Hepatocyte (in vitro differentiated cells): ENCODE results near the gene REXO1. TPM values are rescaled to one million over a fixed set of nuclear protein-coding genes. Genes with fewer than 3 reads are reported as not detected.

Source experiments
- DNase-seq: peaks from one replicate; pipeline ENCODE4 v3.0.0-alpha.2; 2016; ENCODE audit warnings: low spot score
- H2AFZ ChIP-seq: fragments of 200-600 bp; sonication (generic); 2 replicates; pipeline ENCODE4 v1.6.0; 2016; ENCODE audit warnings: antibody characterized with exemption, mild to moderate bottlenecking
- H3K27ac ChIP-seq: fragments of 200-600 bp; sonication (generic); 2 replicates; pipeline ENCODE4 v1.5.1; 2016; ENCODE audit warnings: mild to moderate bottlenecking
- H3K27me3 ChIP-seq: fragments of 200-600 bp; sonication (generic); 2 replicates; pipeline ENCODE4 v1.6.1; 2016
- H3K36me3 ChIP-seq: fragments of 200-600 bp; sonication (generic); replicated peaks from 2 replicates; pipeline ENCODE4 v1.5.1; 2016; ENCODE audit warnings: low read depth; ENCODE audit not compliant: insufficient read depth
- H3K4me1 ChIP-seq: fragments of 200-600 bp; sonication (generic); 2 replicates; pipeline ENCODE4 v1.5.1; 2016; ENCODE audit warnings: mild to moderate bottlenecking, moderate library complexity; ENCODE audit not compliant: insufficient read depth
- H3K4me2 ChIP-seq: fragments of 200-600 bp; sonication (generic); 2 replicates; pipeline ENCODE4 v1.6.0; 2016
- H3K4me3 ChIP-seq: fragments of 200-600 bp; sonication (generic); 2 replicates; pipeline ENCODE4 v1.5.1; 2016; ENCODE audit warnings: mild to moderate bottlenecking
- H3K79me2 ChIP-seq: fragments of 200-600 bp; sonication (generic); 2 replicates; pipeline ENCODE4 v1.6.0; 2017; ENCODE audit warnings: mild to moderate bottlenecking
- H3K9me2 ChIP-seq: fragments of 200-600 bp; sonication (generic); replicated peaks from 2 replicates; pipeline ENCODE4 v1.6.0; 2017; ENCODE audit warnings: mild to moderate bottlenecking; ENCODE audit not compliant: insufficient read depth
- H3K9me3 ChIP-seq: fragments of 200-600 bp; sonication (generic); 2 replicates; pipeline ENCODE4 v1.5.1; 2016; ENCODE audit warnings: low read depth, mild to moderate bottlenecking
- H4K20me1 ChIP-seq: fragments of 200-600 bp; sonication (generic); 2 replicates; pipeline ENCODE4 v1.6.0; 2016; ENCODE audit warnings: mild to moderate bottlenecking; ENCODE audit not compliant: insufficient read depth, poor library complexity, severe bottlenecking
- CTCF ChIP-seq: fragments of 200-600 bp; sonication (generic); IDR thresholded peaks from 2 replicates; pipeline ENCODE4 v1.5.1; 2016; ENCODE audit warnings: antibody characterized with exemption, mild to moderate bottlenecking; ENCODE audit not compliant: poor library complexity
- EZH2 ChIP-seq: fragments of 200-600 bp; sonication (generic); IDR thresholded peaks from 2 replicates; pipeline ENCODE4 v1.6.1; 2016; ENCODE audit warnings: antibody characterized with exemption, mild to moderate bottlenecking, borderline replicate concordance
- EZH2phosphoT487 ChIP-seq: fragments of 200-600 bp; sonication (generic); IDR thresholded peaks from one replicate; pipeline ENCODE4 v1.6.1; 2018; ENCODE audit warnings: antibody characterized with exemption, mild to moderate bottlenecking, low read depth, moderate library complexity; ENCODE audit not compliant: unreplicated experiment, severe bottlenecking
- WGBS: methylation state at CpG from one replicate; pipeline ENCODE4 v1.1.6; 2016; ENCODE audit warnings: low lambda C conversion rate; ENCODE audit errors: missing lambda C conversion rate; 5-methylcytosine and 5-hydroxymethylcytosine counted together
- polyA plus RNA-seq: library from polyadenylated mRNA; unstranded; fragments of >200 nt; fragmentation: Nextera tagmentation; extraction: Ambion mirVana; gene quantifications from 2 replicates; pipeline ENCODE4 v1.2.1, GENCODE V29; 2016
- total RNA-seq: library from RNA; depleted of rRNA; stranded (reverse); fragments of >200 nt; gene quantifications from 2 replicates; pipeline ENCODE4 v1.2.3, GENCODE V29; 2014

Gene REXO1
- total and polyA plus RNA-seq, 2 experiments from 2014 or later: 13.4 to 22.8 TPM

GRCh38 chr19:1780272-1780958, 67.9 kb downstream of the REXO1 start:
- Histone ChIP-seq H3K27ac (no peak overlapping the region), H3K4me3 (no peak overlapping the region), H3K4me1 (no peaks in the 10 kb centered on the region), H3K27me3 (peaks cover 53% of the 10 kb centered on the region), H3K9me2 (no peaks in the 10 kb centered on the region), H4K20me1 (no peaks in the 10 kb centered on the region), H3K36me3 (no peaks in the 10 kb centered on the region), H2AFZ (no peak overlapping the region), H3K9me3 (no peaks in the 10 kb centered on the region), H3K79me2 (no peaks in the 10 kb centered on the region), H3K4me2 (no peak overlapping the region)
- WGBS: 59% methylated on average over 13 of the region's 14 CpGs
- no peak for TF ChIP-seq EZH2
- TF ChIP-seq EZH2phosphoT487: no peak
- no peak for DNase-seq

DNA sequence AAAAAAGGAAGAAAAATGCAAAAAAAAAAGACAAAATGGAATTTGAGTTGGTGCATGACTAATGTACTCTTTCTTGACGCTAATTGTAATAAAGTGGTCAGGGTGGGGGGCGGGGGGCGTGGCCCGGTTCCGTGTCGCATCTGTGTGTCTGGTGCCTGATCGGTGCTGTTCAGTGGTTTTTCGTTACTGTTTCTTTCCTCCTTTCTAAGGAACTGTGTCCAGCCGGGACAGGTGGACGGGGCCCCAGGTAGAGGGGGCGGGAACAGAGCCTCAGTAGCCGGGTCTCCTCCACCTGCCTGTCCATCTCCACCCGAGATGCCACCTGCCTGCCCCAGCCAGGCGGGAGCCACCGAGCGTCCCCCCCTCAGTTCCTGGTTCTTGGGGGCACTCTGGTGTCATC, 68.7 kb downstream of the REXO1 start:
- no peaks in the 10 kb centered on the region for H3K79me2 ChIP-seq
- DNase-seq: no peak
- H4K20me1 ChIP-seq: no peaks in the 10 kb centered on the region
- H3K4me3 ChIP-seq: no peak overlapping the region
- no peaks in the 10 kb centered on the region for H3K36me3 ChIP-seq
- no peaks in the 10 kb centered on the region for H3K4me1 ChIP-seq
- WGBS: 52% methylated on average over 12 of the region's 16 CpGs
- H2AFZ ChIP-seq: no peak overlapping the region
- TF ChIP-seq EZH2phosphoT487: no peak
- no peak for TF ChIP-seq CTCF
- TF ChIP-seq EZH2: no peak
- H3K9me3 ChIP-seq: no peaks in the 10 kb centered on the region
- H3K27me3 ChIP-seq: peaks cover 60% of the 10 kb centered on the region
- no peaks in the 10 kb centered on the region for H3K9me2 ChIP-seq
- H3K4me2 ChIP-seq: no peak overlapping the region
- H3K27ac ChIP-seq: no peak overlapping the region

DNA sequence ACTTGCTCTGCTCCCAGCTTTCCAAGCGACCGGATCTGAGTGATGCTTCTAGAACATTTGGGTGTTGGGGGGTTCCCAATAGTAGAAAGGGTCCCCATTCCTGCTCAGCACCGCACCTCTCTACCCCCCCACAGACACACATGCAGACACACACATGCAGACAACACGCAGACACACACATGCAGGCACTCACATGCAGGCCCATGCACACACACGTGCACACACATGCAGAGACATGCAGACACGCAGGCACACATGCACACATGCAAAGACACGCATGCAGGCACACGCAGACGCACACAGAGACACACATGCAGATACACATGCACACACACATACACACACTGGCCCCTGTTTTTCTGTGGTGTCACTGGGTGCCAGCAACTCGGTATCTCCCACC, 71.1 kb downstream of the REXO1 start:
- Histone ChIP-seq H4K20me1 (no peaks in the 10 kb centered on the region), H3K9me2 (no peaks in the 10 kb centered on the region), H3K9me3 (no peaks in the 10 kb centered on the region), H3K4me2 (no peak overlapping the region), H3K4me1 (no peaks in the 10 kb centered on the region), H3K36me3 (no peaks in the 10 kb centered on the region), H3K4me3 (no peak overlapping the region), H3K27ac (no peak overlapping the region), H2AFZ (no peak overlapping the region), H3K27me3 (peaks cover 77% of the 10 kb centered on the region), H3K79me2 (no peaks in the 10 kb centered on the region)
- WGBS: 69% methylated on average over 10 of the region's 10 CpGs
- DNase-seq: no peak
- TF ChIP-seq CTCF: no peak
- TF ChIP-seq EZH2: no peak
- no peak for TF ChIP-seq EZH2phosphoT487

GRCh38 chr19:1776606-1777147, 71.6 kb downstream of the REXO1 start:
- H4K20me1 ChIP-seq: no peaks in the 10 kb centered on the region

More at GRCh38 chr19:1776606-1777147, 71.6 kb downstream of the REXO1 start:
- Histone ChIP-seq H3K4me1 (no peaks in the 10 kb centered on the region), H3K4me2 (no peak overlapping the region), H3K9me3 (no peaks in the 10 kb centered on the region), H3K27me3 (peaks cover 77% of the 10 kb centered on the region), H3K27ac (no peak overlapping the region), H3K4me3 (no peak overlapping the region), H3K36me3 (no peaks in the 10 kb centered on the region), H3K9me2 (no peaks in the 10 kb centered on the region), H2AFZ (no peak overlapping the region), H3K79me2 (no peaks in the 10 kb centered on the region)
- no peak for DNase-seq
- WGBS: 9% methylated on average over 23 of the region's 23 CpGs
- TF ChIP-seq EZH2 (no peak), EZH2phosphoT487 (no peak), CTCF (no peak)
